MCF 10A (cell line): ENCODE data around the gene GPR176. TPM values are rescaled to one million over a fixed set of nuclear protein-coding genes. Genes with fewer than 3 reads are reported as not detected.

Source experiments
- BruUV-seq: library from RNA; stranded (reverse); fragments of 400-500 nt; replicated peaks from 2 replicates; lab custom pipeline; 2021; lab: Mats Ljungman, UMichigan
- CTCF ChIA-PET: fragments of 300-600 bp; sonication (Branson Sonifier 250); formaldehyde crosslinking; extraction: SDS; loops from one replicate; lab custom pipeline; 2021; ENCODE audit warnings: antibody characterized with exemption, inconsistent platforms; lab: Yijun Ruan, JAX
- POLR2A ChIA-PET: fragments of 300-600, 350-650 bp; sonication (Branson Sonifier 250); formaldehyde crosslinking; extraction: SDS; loops from one replicate; lab custom pipeline; 2020; ENCODE audit warnings: antibody characterized with exemption, inconsistent platforms; lab: Yijun Ruan, JAX
- DNase-seq: peaks from one replicate; pipeline ENCODE4 v3.0.0-alpha.2; 2018; ENCODE audit not compliant: unreplicated experiment
- H3K27ac Mint-ChIP-seq: one replicate; pipeline ENCODE4 v1.8.0; 2022; ENCODE audit warnings: mild to moderate bottlenecking, low read depth, mixed read lengths; ENCODE audit not compliant: unreplicated experiment
- H3K27me3 Mint-ChIP-seq: one replicate; pipeline ENCODE4 v1.8.0; 2022; ENCODE audit warnings: mixed read lengths; ENCODE audit not compliant: insufficient read depth, unreplicated experiment
- H3K36me3 Mint-ChIP-seq: one replicate; pipeline ENCODE4 v1.8.0; 2022; ENCODE audit warnings: mild to moderate bottlenecking, moderate library complexity, mixed read lengths; ENCODE audit not compliant: insufficient read depth, unreplicated experiment
- H3K4me1 Mint-ChIP-seq: one replicate; pipeline ENCODE4 v1.8.0; 2022; ENCODE audit warnings: mixed read lengths; ENCODE audit not compliant: insufficient read depth, unreplicated experiment
- H3K4me3 Mint-ChIP-seq: one replicate; pipeline ENCODE4 v1.8.0; 2022; ENCODE audit warnings: mild to moderate bottlenecking, moderate library complexity, mixed read lengths; ENCODE audit not compliant: unreplicated experiment
- H3K9me3 Mint-ChIP-seq: one replicate; pipeline ENCODE4 v1.8.0; 2022; ENCODE audit warnings: mixed read lengths; ENCODE audit not compliant: unreplicated experiment
- CTCF ChIP-seq: fragments of 200-600 bp; IDR thresholded peaks from one replicate; pipeline ENCODE4 v1.8.0; 2022; ENCODE audit warnings: antibody characterized with exemption, mild to moderate bottlenecking; ENCODE audit not compliant: unreplicated experiment
- intact Hi-C: fragments of 100-400 bp; cut with micrococcal nuclease; formaldehyde crosslinking; loops from 2 replicates; pipeline ENCODE4 v1.14.1; 2022
- total RNA-seq: library from RNA; stranded (reverse); gene quantifications from 2 replicates; pipeline ENCODE4 v1.2.3, GENCODE V29; 2022

The GPR176 gene
- total RNA-seq, 1 experiment from 2014 or later = 1.8 TPM

DNA sequence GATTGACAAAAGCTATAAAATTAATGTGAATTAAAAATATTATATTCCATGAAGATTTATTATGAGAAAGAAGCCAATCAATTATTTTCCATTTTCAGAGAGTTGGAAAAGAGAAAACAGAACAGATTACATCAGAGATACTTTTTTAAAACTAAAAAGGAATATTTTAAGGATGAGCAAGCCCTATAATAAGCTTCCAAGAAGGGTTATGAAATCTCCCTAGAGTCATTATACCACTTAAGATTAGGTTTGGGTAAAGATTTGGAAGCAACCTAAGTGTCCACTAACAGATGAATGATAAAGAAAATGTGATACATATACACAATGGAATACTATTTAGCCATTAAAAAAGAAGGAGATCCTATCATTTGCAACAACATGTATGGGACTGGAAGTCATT lies 85.8 kb downstream of the GPR176 start:
- Mint-ChIP-seq H3K27ac (no peak overlapping the region), H3K4me3 (no peak overlapping the region), H3K36me3 (no peaks in the 10 kb centered on the region), H3K9me3 (no peaks in the 10 kb centered on the region), H3K4me1 (peaks cover 6% of the 10 kb centered on the region), H3K27me3 (no peaks in the 10 kb centered on the region)
- ChIA-PET POLR2A (interaction anchor here (0.7 to 0.8 kb wide), 2 partner anchors 19 to 39 kb away, joined by 3 read pairs; no protein-coding TSS in a partner anchor), CTCF (interaction anchor here (0.6 kb wide), 2 partner anchors 27 to 146 kb away, joined by 3 read pairs; no protein-coding TSS in a partner anchor)
- intact Hi-C loops = no loop called here
- no peak for DNase-seq
- TF ChIP-seq CTCF = no peak
- no TSS peak for BruUV-seq

DNA sequence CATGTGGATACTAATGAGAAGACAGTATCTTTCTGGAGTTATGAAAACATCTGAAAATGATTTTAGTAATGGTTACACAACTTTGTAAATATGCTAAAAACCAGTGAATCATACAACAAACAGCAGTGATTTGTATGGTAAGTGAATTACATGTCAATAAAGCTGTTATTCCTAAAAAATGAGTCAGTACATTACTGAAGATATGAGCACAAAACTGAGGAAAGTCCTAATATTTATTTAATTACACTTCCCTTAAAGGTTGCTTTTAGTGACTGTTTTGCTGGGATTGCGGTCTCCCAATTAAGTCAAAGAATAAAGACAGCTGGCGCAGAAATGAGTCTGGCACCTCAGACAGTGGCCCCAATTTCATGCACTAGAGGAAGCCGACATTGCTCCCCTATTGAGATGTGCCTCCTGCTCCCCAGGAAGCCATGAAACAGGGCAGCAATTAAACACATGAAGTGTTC lies 86.5 kb downstream of the GPR176 start:
- Mint-ChIP-seq H3K4me1 (peaks cover 6% of the 10 kb centered on the region), H3K36me3 (no peaks in the 10 kb centered on the region), H3K27me3 (no peaks in the 10 kb centered on the region), H3K4me3 (no peak overlapping the region), H3K9me3 (no peaks in the 10 kb centered on the region), H3K27ac (no peak overlapping the region)
- TF ChIP-seq CTCF = no peak
- ChIA-PET POLR2A (interaction anchor here (0.8 kb wide), 1 partner anchor 18 kb away, joined by 3 read pairs; no protein-coding TSS in a partner anchor), CTCF (no interaction called here)
- no TSS peak for BruUV-seq
- intact Hi-C loops = no loop called here
- DNase-seq = peak; percentile 5

GRCh38 chr15:39830166-39830565 lies 89.9 kb downstream of the GPR176 start:
- POLR2A ChIA-PET = no interaction called here
- Mint-ChIP-seq H3K27me3 (no peaks in the 10 kb centered on the region), H3K4me3 (no peak overlapping the region), H3K27ac (no peak overlapping the region), H3K9me3 (no peaks in the 10 kb centered on the region), H3K4me1 (peaks cover 6% of the 10 kb centered on the region), H3K36me3 (no peaks in the 10 kb centered on the region)
- intact Hi-C loops = no loop called here
- DNase-seq = no peak
- no TSS peak for BruUV-seq
- CTCF ChIA-PET = interaction anchor here (0.5 to 2.1 kb wide), 3 partner anchors 22 to 143 kb away, joined by 4 to 7 read pairs (median 4); no protein-coding TSS in a partner anchor
- TF ChIP-seq CTCF = no peak

DNA sequence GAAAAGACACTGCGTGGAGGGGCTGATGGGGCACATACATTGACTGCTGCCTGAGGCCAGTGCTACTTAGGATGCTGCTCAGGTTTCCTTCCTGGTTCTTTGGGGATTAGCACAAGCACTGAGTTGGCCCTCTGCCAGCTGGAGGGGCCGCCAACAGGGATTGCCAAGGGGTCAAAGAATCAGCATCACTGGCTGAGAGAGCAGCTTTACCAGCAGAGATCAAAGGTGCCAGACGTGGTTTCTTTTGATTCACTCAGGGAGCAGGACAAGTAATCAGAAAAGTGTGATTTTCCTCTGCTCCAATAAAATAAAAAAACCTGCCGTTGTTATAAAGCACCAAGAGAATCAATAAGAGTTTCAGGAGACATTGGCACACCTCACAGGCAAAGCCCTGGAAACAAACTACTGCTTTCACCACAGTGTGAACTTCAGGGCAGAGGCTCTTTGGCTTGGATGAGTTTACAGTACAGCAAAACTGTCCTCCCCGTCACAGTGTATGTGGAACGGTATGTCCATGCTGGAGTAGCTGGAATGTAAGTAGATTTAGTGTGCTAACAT lies 91.6 kb downstream of the GPR176 start:
- H3K27me3 Mint-ChIP-seq = no peaks in the 10 kb centered on the region
- peaks cover under 1% of the 10 kb centered on the region for H3K9me3 Mint-ChIP-seq
- no TSS peak for BruUV-seq
- no peaks in the 10 kb centered on the region for H3K4me1 Mint-ChIP-seq
- peak; percentile 20 for DNase-seq
- H3K36me3 Mint-ChIP-seq = no peaks in the 10 kb centered on the region
- POLR2A ChIA-PET = no interaction called here
- no peak for TF ChIP-seq CTCF
- intact Hi-C loops = no loop called here
- CTCF ChIA-PET = no interaction called here
- no peak overlapping the region for H3K4me3 Mint-ChIP-seq
- no peak overlapping the region for H3K27ac Mint-ChIP-seq
